ENCODE results near the gene PPAT. TPM values are rescaled to one million over a fixed set of nuclear protein-coding genes. Genes with fewer than 3 reads are reported as not detected.

The PPAT gene
- total RNA-seq, 1 experiment from 2014 or later = 35.9 TPM

- no peaks in the 10 kb centered on the region for H3F3A ChIP-seq (ENCODE audit: low read length, unreplicated experiment)
- ChIA-PET POLR2A (ENCODE audit: unreplicated experiment) (interaction anchor here (0.5 to 0.9 kb wide), 6 partner anchors 8 to 510 kb away, joined by 3 to 6 read pairs (median 5); no protein-coding TSS in a partner anchor), CTCF (interaction anchor here (0.7 kb wide), 1 partner anchor 108 kb away, joined by 3 read pairs; no protein-coding TSS in a partner anchor)
- H3K27ac ChIP-seq (ENCODE audit: low read length) = peak overlapping the region; percentile 75
- no peaks in the 10 kb centered on the region for H3K9me2 ChIP-seq (replicated peaks; ENCODE audit: low read length)
- TF ChIP-seq EZH2phosphoT487 (IDR thresholded peaks at IDR 0.05; ENCODE audit: borderline replicate concordance, low read length) = no peak
- no peak for TF ChIP-seq CTCF (conservative IDR thresholded peaks at IDR 0.05; ENCODE audit: low read depth, low read length)
- ATAC-seq (peak; percentile 66), DNase-seq (peak; percentile 63)
- peak overlapping the region; percentile 87 for H3K9ac ChIP-seq (ENCODE audit: low read length)
- H3K4me3 ChIP-seq (ENCODE audit: low read length) = peak overlapping the region; percentile 86
- H3K4me2 ChIP-seq (ENCODE audit: low read length) = peak overlapping the region; percentile 89
- H3K79me2 ChIP-seq (ENCODE audit: low read length) = peaks cover 78% of the 10 kb centered on the region
- BruUV-seq (replicated peaks) = no TSS peak
- H3K36me3 ChIP-seq (ENCODE audit: low read depth, low read length) = peaks cover 33% of the 10 kb centered on the region
- intact Hi-C loops (cut with micrococcal nuclease) = no loop called here
- H2AFZ ChIP-seq (ENCODE audit: low read length) = peak overlapping the region; percentile 74
- H3K4me1 ChIP-seq (ENCODE audit: insufficient read depth, low read length) = peaks cover 26% of the 10 kb centered on the region
- no peaks in the 10 kb centered on the region for H3K27me3 ChIP-seq (ENCODE audit: low read length)
- no peaks in the 10 kb centered on the region for H3K9me3 ChIP-seq (ENCODE audit: low read length)
- H4K20me1 ChIP-seq (ENCODE audit: low read length) = peaks cover 19% of the 10 kb centered on the region
Measured at GRCh38 chr4:56468097-56468422, 32.6 kb upstream of the PPAT start.

DNA sequence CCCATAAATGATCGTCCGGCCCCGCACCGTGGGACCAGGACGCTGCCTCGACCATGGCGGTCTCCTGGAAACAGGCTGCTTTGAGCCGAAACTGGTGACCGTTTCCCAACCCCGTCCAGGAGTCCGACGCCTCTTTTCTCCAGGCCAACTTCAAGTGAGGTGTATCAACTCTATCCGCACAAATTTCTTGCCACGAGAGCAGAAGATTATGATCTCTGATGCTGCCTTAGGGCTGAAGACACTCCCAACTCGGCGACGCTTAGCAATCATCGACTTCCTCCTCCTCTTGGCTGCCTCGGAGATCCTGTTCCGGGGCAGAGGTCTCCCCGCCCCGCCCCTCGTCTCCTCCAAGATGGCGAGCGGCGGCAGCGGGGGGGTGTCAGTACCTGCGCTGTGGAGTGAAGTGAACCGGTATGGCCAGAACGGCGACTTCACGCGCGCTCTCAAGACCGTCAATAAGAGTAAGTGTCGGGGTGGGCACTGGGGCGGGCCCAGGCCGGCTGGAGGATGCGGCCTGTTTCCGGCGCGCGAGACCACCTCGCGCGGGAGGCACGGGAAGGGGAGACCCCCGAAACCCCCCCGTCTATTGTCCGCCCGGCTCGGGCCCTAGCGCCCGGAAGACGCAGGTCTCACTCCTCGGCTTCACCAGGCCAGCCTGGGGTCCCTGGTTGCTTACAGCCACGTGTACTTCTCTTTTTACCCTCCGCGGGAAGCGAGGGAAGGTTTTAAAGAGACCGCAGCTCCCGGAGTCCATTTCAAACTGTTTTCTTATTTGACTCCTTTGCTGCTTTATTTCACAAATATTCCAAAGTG, 32.1 kb upstream of the PPAT start, which contains the start of gene SRP72:
TSS of gene SRP72 (plus strand) at position 334 of the 813 bp plus-strand sequence. CDS start at position 353, 19 bp downstream.
- CTCF ChIA-PET = no interaction called here
- Histone ChIP-seq H3K27ac (ENCODE audit: low read length) (peak within 1 kb of the TSS; percentile 75), H2AFZ (ENCODE audit: low read length) (peak within 1 kb of the TSS; percentile 74), H4K20me1 (ENCODE audit: low read length) (peaks cover 19% of the 10 kb centered on the region), H3K36me3 (ENCODE audit: low read depth, low read length) (peaks cover 27% of the 10 kb centered on the region), H3K9me2 (replicated peaks; ENCODE audit: low read length) (no peaks in the 10 kb centered on the region), H3F3A (ENCODE audit: low read length, unreplicated experiment) (no peaks in the 10 kb centered on the region), H3K4me2 (ENCODE audit: low read length) (peak within 1 kb of the TSS; percentile 89), H3K79me2 (ENCODE audit: low read length) (peaks cover 78% of the 10 kb centered on the region), H3K9ac (ENCODE audit: low read length) (peak within 1 kb of the TSS; percentile 87), H3K4me3 (ENCODE audit: low read length) (peak within 1 kb of the TSS; percentile 86), H3K4me1 (ENCODE audit: insufficient read depth, low read length) (peaks cover 26% of the 10 kb centered on the region), H3K9me3 (ENCODE audit: low read length) (no peaks in the 10 kb centered on the region), H3K27me3 (ENCODE audit: low read length) (no peaks in the 10 kb centered on the region)
- intact Hi-C loops (cut with micrococcal nuclease) = loop anchor here (1.0 to 2.0 kb wide), 2 partner anchors 31 to 80 kb away; partner anchors contain the start of genes AASDH and PAICS
- POLR2A ChIA-PET (ENCODE audit: unreplicated experiment) = interaction anchor here (0.7 to 0.8 kb wide), 3 partner anchors 33 to 238 kb away, joined by 3 to 6 read pairs (median 3); no protein-coding TSS in a partner anchor
- TF ChIP-seq EZH2 (IDR thresholded peaks at IDR 0.05; ENCODE audit: low read length, unreplicated experiment) (no peak), CTCF (conservative IDR thresholded peaks at IDR 0.05; ENCODE audit: low read depth, low read length) (no peak), EZH2phosphoT487 (IDR thresholded peaks at IDR 0.05; ENCODE audit: borderline replicate concordance, low read length) (no peak)
- BruUV-seq (replicated peaks) = no TSS peak
- DNase-seq = peak; percentile 95
- peak; percentile 89 for ATAC-seq
